Body of pancreas (tissue), 4 donors: ENCODE measurements around the gene CKAP2L.

Experiments
- CTCF ChIP-seq, 7 experiments: fragments of 450-650 bp in 4 of 7; fragments of 200-600 bp in 3 of 7; sonication (generic) in 3 of 7; IDR thresholded peaks; one replicate each; pipeline ENCODE4 v1.5.1; 2016 to 2019; ENCODE audit warnings: antibody characterized with exemption in 7 of 7
- POLR2A ChIP-seq, 3 donors: fragments of 450-650 bp; IDR thresholded peaks; one replicate each; pipeline ENCODE4 v1.6.1; 2016; ENCODE audit warnings: antibody characterized with exemption in 3 of 3, mild to moderate bottlenecking in 2 of 3

DNA sequence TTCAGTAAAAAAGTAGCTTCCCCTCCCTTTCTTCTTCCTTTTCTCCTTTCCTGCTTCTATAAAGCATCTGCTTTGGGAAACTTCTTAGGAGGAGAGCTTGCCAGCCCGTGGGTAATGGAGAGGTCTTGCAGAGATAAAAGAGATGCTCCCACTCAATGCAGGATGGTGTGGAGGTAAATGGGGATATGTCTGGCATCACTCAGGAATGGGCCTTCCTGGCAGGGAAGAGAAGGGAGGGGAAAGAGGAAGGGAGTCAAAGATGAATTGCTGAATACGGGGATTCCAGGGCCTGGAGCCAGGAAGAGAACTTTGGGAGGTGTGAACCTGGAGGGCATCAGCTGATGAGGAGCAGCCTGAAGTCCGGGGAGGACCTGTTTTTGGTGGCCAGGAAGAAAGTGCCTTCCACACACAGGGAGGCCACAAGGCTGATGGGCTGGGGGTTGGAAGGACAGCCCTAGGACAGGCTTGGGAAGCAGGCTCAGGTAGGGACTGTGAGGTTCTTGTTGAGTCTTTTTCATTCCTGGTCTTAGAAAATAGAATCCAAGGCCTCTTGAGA, 46.9 kb upstream of the CKAP2L start:
- TF ChIP-seq POLR2A (IDR thresholded peaks at IDR 0.05): no peak
- TF ChIP-seq CTCF (IDR thresholded peaks at IDR 0.05): no peak
